ENCODE measurements around the gene RPL13.

DNA sequence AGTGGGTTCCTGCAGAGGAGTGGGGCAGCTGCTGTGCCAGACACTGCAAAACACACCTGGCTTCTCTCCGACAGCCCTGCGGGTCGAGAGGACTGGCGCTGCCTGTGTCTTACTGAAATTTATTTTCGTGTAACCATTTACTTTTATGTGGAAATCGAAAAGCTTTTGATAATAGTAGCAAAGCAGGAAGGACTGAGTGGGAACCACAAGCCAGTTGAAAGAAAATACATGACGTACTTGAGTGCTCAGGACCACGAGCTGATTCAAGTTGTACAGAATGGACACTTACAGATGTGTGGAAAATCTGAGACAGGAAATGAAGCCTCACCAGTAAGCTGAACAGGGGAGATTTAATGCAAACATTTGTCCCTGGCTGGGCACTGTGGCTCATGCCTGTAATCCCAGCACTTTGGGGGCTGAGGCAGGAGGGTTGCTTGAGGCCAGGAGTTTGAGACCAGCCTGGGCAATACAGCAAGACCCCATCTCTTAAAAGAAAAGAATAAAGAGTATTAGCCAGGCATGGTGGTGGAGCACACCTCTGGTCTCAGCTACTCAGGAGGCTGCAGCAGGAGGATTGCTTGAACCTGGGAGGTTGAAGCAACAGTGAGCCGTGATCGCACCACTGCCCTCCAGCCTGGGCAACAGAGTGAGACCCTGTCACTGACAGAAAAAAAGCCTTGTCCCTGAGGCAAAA is 11.3 kb upstream of the RPL13 start:
- TF ChIP-seq, protein P1, sequence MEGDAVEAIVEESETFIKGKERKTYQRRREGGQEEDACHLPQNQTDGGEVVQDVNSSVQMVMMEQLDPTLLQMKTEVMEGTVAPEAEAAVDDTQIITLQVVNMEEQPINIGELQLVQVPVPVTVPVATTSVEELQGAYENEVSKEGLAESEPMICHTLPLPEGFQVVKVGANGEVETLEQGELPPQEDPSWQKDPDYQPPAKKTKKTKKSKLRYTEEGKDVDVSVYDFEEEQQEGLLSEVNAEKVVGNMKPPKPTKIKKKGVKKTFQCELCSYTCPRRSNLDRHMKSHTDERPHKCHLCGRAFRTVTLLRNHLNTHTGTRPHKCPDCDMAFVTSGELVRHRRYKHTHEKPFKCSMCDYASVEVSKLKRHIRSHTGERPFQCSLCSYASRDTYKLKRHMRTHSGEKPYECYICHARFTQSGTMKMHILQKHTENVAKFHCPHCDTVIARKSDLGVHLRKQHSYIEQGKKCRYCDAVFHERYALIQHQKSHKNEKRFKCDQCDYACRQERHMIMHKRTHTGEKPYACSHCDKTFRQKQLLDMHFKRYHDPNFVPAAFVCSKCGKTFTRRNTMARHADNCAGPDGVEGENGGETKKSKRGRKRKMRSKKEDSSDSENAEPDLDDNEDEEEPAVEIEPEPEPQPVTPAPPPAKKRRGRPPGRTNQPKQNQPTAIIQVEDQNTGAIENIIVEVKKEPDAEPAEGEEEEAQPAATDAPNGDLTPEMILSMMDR (IDR thresholded peaks at IDR 0.05): no peak
- TF ChIP-seq EP300 (IDR thresholded peaks at IDR 0.05; ENCODE audit: low read depth) (no peak), POLR2A (IDR thresholded peaks at IDR 0.05) (no peak), POLR2AphosphoS5 (IDR thresholded peaks at IDR 0.05) (no peak)
